ENCODE data around the gene TRDN. TPM values are rescaled to one million over a fixed set of nuclear protein-coding genes. Genes with fewer than 3 reads are reported as not detected.

TRDN gene
- total RNA-seq, 1 donor from 2014 or later, result 0.34 TPM

GRCh38 chr6:123518441-123519188 lies 118.1 kb downstream of the TRDN start:
- Mint-ChIP-seq H3K27me3 (ENCODE audit: low read depth) (no peaks in the 10 kb centered on the region), H3K4me1 (peaks cover 3% of the 10 kb centered on the region), H3K4me3 (no peak overlapping the region), H3K36me3 (no peaks in the 10 kb centered on the region), H3K9me3 (peaks cover 4% of the 10 kb centered on the region), H3K27ac (no peak overlapping the region)
- TF ChIP-seq, protein P1, sequence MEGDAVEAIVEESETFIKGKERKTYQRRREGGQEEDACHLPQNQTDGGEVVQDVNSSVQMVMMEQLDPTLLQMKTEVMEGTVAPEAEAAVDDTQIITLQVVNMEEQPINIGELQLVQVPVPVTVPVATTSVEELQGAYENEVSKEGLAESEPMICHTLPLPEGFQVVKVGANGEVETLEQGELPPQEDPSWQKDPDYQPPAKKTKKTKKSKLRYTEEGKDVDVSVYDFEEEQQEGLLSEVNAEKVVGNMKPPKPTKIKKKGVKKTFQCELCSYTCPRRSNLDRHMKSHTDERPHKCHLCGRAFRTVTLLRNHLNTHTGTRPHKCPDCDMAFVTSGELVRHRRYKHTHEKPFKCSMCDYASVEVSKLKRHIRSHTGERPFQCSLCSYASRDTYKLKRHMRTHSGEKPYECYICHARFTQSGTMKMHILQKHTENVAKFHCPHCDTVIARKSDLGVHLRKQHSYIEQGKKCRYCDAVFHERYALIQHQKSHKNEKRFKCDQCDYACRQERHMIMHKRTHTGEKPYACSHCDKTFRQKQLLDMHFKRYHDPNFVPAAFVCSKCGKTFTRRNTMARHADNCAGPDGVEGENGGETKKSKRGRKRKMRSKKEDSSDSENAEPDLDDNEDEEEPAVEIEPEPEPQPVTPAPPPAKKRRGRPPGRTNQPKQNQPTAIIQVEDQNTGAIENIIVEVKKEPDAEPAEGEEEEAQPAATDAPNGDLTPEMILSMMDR (IDR thresholded peaks at IDR 0.05; ENCODE audit: unreplicated experiment), result no peak
- DNase-seq (ENCODE audit: low spot score in 2 of 2, unreplicated experiment in 2 of 2), result no peak

GRCh38 chr6:123515715-123516114 lies 121.0 kb downstream of the TRDN start:
- no peak overlapping the region for H3K27ac Mint-ChIP-seq
- H3K9me3 Mint-ChIP-seq, result no peaks in the 10 kb centered on the region

GRCh38 chr6:123509112-123509511 lies 127.6 kb downstream of the TRDN start:
- H3K27ac Mint-ChIP-seq, result no peak overlapping the region
- no peaks in the 10 kb centered on the region for H3K9me3 Mint-ChIP-seq
- no peak overlapping the region for H3K4me3 Mint-ChIP-seq
- H3K36me3 Mint-ChIP-seq, result no peaks in the 10 kb centered on the region
- DNase-seq (ENCODE audit: low spot score in 2 of 2, unreplicated experiment in 2 of 2), result no peak
- peaks cover 6% of the 10 kb centered on the region for H3K4me1 Mint-ChIP-seq
- no peaks in the 10 kb centered on the region for H3K27me3 Mint-ChIP-seq (ENCODE audit: low read depth)
- TF ChIP-seq, protein P1 (IDR thresholded peaks at IDR 0.05; ENCODE audit: unreplicated experiment), result no peak

More at GRCh38 chr6:123515715-123516114, 121.0 kb downstream of the TRDN start:
- no peak for DNase-seq (ENCODE audit: low spot score in 2 of 2, unreplicated experiment in 2 of 2)
- TF ChIP-seq, protein P1 (IDR thresholded peaks at IDR 0.05; ENCODE audit: unreplicated experiment), result no peak
- Mint-ChIP-seq H3K36me3 (no peaks in the 10 kb centered on the region), H3K4me1 (peaks cover 3% of the 10 kb centered on the region), H3K27me3 (ENCODE audit: low read depth) (no peaks in the 10 kb centered on the region), H3K4me3 (no peak overlapping the region)

GRCh38 chr6:123508290-123508689 lies 128.5 kb downstream of the TRDN start:
- no peak overlapping the region for H3K27ac Mint-ChIP-seq
- H3K27me3 Mint-ChIP-seq (ENCODE audit: low read depth), result no peaks in the 10 kb centered on the region
- peaks cover 6% of the 10 kb centered on the region for H3K4me1 Mint-ChIP-seq
- no peak for DNase-seq (ENCODE audit: low spot score in 2 of 2, unreplicated experiment in 2 of 2)
- H3K9me3 Mint-ChIP-seq, result no peaks in the 10 kb centered on the region
- no peaks in the 10 kb centered on the region for H3K36me3 Mint-ChIP-seq
- no peak overlapping the region for H3K4me3 Mint-ChIP-seq
- TF ChIP-seq, protein P1 (IDR thresholded peaks at IDR 0.05; ENCODE audit: unreplicated experiment), result no peak

DNA sequence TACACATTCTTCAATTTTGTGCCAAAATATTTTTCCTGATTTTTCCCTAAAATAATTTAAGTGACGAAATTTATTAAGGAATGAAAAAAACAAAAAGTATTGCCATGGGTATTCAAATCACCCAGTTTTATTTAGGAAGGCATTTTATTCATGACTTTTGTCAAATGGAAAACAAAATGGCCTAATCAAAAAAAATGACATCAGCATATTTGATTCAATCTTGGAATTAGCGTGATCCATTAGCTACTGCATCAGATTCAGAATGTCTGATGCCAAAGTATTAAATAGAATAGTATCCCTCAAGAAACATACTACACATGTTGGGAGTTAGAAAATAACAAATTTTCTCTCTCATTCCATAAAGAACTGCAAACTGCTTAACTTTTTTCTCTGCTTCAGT lies 129.2 kb downstream of the TRDN start:
- Mint-ChIP-seq H3K4me1 (peaks cover 6% of the 10 kb centered on the region), H3K36me3 (no peaks in the 10 kb centered on the region), H3K27me3 (ENCODE audit: low read depth) (no peaks in the 10 kb centered on the region)

More for the DNA sequence above, 129.2 kb downstream of the TRDN start:
- H3K27ac Mint-ChIP-seq, result no peak overlapping the region
- TF ChIP-seq, protein P1 (IDR thresholded peaks at IDR 0.05; ENCODE audit: unreplicated experiment), result no peak
- no peak overlapping the region for H3K4me3 Mint-ChIP-seq
- no peaks in the 10 kb centered on the region for H3K9me3 Mint-ChIP-seq
- no peak for DNase-seq (ENCODE audit: low spot score in 2 of 2, unreplicated experiment in 2 of 2)
